ENCODE data around the gene MRGPRX1. TPM values are rescaled to one million over a fixed set of nuclear protein-coding genes. Genes with fewer than 3 reads are reported as not detected.

MRGPRX1 gene
- total and polyA plus RNA-seq, 4 donors = 0.99 TPM; not detected in 3

- no peak overlapping the region for H3K4me3 ChIP-seq (ENCODE audit: low read depth, low read length)
- H3K27ac ChIP-seq (ENCODE audit: low read depth, low read length) = no peak overlapping the region
- no peaks in the 10 kb centered on the region for H3K27me3 ChIP-seq (ENCODE audit: control insufficient read depth, insufficient read depth, low read length)
- no peaks in the 10 kb centered on the region for H3K9me3 ChIP-seq (ENCODE audit: control insufficient read depth, insufficient read depth, low read length)
- WGBS (ENCODE audit: insufficient coverage) = no CpG with 5 or more reads among the region's 1 CpG
- no peaks in the 10 kb centered on the region for H3K4me1 ChIP-seq (ENCODE audit: control insufficient read depth, insufficient read depth, low read length)
- no peaks in the 10 kb centered on the region for H3K36me3 ChIP-seq (ENCODE audit: control insufficient read depth, insufficient read depth, low read length)
- DNase-seq (ENCODE audit: low read depth in 4 of 6, low spot score in 6 of 6) = no peak
Observed at GRCh38 chr11:18890615-18891014, 48.6 kb downstream of the MRGPRX1 start.

Other genes with a start within 250 kb of the MRGPRX1 start
- gene TMEM86A, start 240.6 kb downstream of the MRGPRX1 start, total RNA-seq = 1 to 10 TPM; 4.9 to 6.6 TPM
- 1 to 10 TPM; 5.9 to 6.2 TPM for gene TMEM86A, start 240.6 kb downstream of the MRGPRX1 start, polyA plus RNA-seq (ENCODE audit: insufficient read length in 2 of 2)
- gene IGSF22, start 213.2 kb downstream of the MRGPRX1 start, total RNA-seq = 1 to 10 TPM in 1 of 2 donors, under 1 TPM in 1; 0.20 to 1.3 TPM
- 1 to 10 TPM; 3.5 to 4.5 TPM for gene IGSF22, start 213.2 kb downstream of the MRGPRX1 start, polyA plus RNA-seq (ENCODE audit: insufficient read length in 2 of 2)
- 10 to 100 TPM; 18.0 to 25.9 TPM for gene PTPN5, start 147.6 kb downstream of the MRGPRX1 start, total RNA-seq
- gene PTPN5, start 147.6 kb downstream of the MRGPRX1 start, polyA plus RNA-seq (ENCODE audit: insufficient read length in 2 of 2) = 10 to 100 TPM; 80.1 to 92.8 TPM
- not detected for gene MRGPRX2, start 121.3 kb upstream of the MRGPRX1 start, total RNA-seq
- gene MRGPRX2, start 121.3 kb upstream of the MRGPRX1 start, polyA plus RNA-seq (ENCODE audit: insufficient read length in 2 of 2) = not detected
- 10 to 100 TPM; 11.2 to 35.8 TPM for gene ZDHHC13, start 177.8 kb upstream of the MRGPRX1 start, total RNA-seq
- gene ZDHHC13, start 177.8 kb upstream of the MRGPRX1 start, polyA plus RNA-seq (ENCODE audit: insufficient read length in 2 of 2) = 10 to 100 TPM; 19.5 to 24.7 TPM

Data from spinal cord (tissue), 10 donors.